ENCODE measurements around the gene OR2H2. TPM values are rescaled to one million over a fixed set of nuclear protein-coding genes. Genes with fewer than 3 reads are reported as not detected.

Gene OR2H2
- total RNA-seq, 1 experiment from 2014 or later, result not detected

DNA sequence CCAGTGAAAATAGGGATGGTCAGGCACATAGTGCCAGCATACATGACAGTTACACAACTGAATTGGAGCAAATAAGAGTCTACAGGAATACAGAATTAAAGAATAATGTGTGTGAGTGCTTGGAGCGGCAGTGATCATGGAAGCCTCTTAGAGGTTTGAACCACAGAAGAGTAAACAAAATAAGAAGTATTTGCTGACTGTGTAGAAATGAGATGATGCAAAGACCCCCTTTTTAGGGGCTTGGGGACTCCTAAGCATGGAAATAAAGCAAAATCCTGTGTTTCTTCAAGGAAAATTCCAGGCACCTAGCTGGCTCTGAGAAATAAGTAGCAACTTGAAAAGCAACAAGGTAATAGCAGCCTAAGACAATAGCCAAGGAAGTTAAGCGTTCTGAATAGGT lies 6.8 kb downstream of the OR2H2 start:
- no peak for DNase-seq (ENCODE audit: low spot score)

DNA sequence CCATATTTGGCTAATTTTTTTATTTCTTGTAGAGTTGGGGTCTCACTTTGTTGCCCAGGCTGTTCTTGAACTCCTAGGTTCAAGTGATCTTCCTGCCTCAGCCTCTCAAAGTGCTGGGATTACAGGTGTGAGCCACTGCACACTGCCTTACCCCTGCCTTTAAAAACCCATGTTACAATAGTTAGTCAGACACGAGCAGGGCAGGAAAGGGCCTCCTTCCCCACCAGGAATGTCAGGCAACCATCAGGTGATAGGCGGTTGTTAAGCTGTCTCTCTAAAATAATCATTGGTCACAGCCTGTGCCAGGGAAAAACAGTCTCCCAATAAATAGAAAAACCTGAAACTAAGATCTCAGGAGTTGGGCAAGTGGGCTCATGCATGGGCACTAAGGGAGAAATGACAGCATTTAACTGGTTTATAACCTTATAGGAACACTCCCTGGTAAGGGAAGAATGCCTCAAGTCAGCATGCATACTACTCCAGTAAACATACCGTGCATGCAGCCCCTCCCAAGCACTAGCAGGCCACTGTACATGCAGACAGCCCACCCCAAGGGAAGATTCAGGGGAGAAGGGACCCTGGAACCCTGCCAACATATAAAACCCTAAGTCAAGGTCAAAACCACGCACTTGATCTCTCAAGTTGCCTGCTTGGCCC lies 8.4 kb downstream of the OR2H2 start:
- no peak for DNase-seq (ENCODE audit: low spot score)

DNA sequence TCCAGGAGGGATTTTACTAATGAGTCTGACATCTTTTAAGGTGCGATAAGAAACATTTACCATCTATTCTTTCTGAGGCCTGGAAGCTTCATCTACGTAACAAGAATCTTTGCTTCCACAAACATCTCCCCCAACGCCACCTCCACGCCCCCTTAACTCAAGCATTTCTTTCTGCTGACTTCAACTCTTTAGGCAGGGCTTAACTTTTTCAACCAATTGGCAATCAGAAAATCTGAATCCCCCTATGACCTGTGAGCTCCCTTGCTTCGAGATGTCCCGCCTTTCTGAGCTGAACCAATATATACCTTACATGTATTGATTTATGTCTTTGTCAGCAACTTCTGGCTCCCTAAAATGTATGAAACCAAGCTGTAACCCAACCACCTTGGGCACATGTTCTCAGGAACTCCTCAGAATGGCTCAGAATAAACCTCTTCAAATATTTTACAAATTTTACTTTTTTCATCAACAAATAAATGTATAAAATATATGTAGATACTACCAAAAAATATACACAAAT lies 11.5 kb downstream of the OR2H2 start:
- DNase-seq (ENCODE audit: low spot score), result no peak

DNA sequence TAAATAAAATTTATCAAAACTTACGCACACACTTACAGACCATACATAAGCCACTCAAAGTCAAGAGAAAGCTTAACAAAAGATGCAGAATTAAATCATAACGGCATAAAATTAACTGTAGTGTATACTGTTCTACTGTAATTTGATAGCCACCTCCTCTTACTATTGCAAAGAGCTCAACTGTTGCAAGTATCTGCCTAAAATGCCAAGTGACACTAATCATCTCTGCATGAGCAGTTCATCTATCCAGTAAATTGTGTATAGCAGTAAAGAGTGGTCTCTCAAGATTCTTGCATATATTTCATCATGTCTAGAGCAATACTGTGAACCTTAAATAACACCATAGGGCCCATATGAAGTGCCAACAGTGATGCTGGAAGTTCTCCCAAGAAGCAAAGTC lies 12.3 kb downstream of the OR2H2 start:
- no peak for DNase-seq (ENCODE audit: low spot score)

DNA sequence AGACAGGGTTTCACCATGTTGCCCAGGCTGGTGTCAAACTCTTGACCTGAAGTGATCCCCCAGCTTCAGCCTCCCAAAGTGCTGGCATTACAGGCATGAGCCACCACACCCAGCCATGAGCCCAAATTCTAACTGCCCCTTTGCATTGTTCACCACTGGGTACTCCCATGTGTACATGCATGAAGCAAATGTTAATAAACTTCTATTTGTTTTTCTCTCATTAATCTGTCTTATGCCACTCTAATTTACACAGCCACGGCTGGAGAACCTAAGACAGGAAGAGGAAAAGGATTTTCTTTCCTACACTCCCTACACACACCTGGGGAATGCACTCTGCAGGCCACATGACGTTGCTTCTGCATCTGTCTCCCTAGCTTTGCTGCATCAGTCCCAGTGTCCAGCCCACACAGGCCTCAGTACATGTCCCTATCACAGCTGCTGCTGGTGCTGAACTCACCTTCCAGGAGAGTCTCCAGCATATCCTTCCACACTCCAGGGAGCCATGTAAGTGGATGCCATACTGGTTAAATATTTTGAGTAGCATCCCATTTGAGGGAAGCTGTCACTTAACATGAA lies 13.3 kb downstream of the OR2H2 start:
- DNase-seq (ENCODE audit: low spot score), result no peak

DNA sequence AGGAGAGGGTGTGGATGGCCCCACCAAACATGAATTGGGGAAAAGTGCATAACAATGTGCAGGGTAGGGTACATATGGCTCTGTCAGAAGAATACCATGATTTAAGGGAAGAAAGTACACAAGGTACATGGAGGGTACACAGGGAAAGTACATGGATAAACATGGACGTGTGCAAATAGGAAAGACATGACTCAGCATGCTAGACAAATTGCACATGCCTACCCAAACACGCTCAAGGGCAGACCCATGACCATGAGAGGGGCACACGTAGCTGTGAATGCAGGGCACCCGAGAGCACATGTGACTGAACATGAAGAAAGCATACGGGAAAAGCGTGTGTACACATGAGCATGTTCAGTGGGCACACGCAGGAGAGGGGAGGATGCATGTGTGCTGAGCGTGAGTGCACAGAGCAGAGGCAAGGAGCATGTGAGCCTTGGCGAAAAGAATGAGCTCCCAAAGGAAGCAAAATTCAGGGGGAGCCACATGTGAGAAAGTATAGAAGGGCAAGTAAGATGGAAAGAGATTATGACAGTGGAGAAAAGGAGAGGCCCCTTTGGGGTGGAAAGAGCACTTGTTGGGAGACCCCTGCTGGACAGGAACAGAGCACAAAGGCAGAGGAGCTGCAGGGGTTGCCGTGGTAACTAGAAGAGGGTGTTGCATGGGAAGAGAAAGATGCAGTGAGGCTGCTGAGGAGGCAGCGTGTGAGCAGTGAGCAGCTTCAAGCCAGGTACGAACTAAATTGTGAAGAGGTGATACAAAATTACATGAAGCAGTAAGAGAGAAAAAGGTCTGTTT lies 17.8 kb downstream of the OR2H2 start:
- DNase-seq (ENCODE audit: low spot score), result no peak

DNA sequence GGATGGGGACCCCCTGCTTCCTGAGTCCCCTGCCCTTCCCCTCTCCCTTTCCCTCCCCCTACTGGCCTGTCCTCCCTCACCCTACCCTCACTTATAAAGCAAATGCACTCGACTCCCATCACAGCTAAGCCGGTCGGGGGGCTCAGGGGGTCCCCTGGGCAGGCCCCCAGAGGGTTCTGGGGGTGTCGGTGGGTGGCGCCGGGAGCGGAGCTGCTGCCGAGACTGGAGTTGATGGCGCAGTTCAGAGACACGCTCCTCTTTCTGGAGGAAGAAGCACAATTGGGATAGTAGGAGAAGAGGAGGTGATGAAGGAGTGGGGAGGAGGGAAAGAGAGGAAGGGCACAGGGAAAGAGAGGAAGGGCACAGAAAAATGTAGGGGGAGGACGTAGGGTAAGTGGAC lies 18.5 kb downstream of the OR2H2 start:
- DNase-seq (ENCODE audit: low spot score), result no peak

DNA sequence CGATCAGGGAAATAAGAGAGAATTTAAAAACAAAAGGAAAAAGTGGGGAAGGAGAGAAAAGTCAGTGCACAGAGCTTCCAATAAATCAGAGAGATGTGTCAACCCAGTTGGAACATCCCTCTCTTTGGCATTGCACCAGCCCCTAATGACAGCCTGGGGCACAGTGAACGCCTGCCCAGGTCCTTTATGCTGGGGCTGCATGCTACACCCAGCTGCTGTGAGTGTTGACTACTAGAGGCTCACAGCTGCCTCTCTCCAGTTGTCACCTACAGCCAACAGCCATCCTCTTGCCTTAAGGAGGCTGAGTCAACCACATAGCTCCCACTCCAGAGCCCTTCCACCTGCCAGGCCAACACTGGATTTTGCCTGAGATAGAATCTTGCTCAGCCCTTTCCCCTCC lies 19.0 kb downstream of the OR2H2 start:
- DNase-seq (ENCODE audit: low spot score), result no peak

DNA sequence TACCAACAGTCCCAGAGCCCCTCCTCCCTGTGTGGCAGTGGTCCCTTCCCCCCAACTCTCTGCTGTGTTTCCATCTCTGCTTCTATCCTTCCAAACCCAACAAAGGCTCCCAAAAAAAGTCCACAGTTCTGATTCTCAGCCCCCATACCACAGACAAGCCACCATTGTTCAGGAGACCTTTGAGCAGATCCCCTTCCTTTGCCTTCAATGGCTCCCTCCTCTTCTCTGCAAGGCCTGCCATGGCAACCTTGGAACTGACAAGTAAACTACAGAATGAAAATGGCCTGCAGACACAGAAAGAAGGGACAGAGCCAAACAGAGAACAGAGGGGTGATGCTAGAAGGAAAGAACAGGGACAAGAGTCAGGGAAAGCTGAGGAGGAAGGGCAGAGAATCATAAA lies 23.2 kb downstream of the OR2H2 start:
- DNase-seq (ENCODE audit: low spot score), result no peak

DNA sequence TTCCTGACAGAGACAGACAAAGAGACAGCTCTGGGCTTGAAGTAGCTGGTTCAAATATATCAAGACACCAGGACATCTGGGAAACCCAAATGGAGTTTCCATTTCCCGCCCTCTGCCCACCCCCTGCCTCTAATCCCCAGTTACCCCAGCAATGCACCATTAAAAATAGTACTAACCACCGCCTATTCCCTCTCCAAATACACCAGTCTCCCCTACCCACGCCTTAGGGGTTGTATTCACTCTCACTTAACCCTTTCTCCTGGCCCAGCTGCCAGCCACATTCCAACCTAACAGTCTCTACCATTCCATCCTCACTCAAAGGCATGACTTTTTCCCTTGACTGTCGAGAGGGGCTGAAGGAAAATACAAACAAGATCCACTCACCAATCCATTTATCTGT lies 25.6 kb downstream of the OR2H2 start:
- no peak for DNase-seq (ENCODE audit: low spot score)

DNA sequence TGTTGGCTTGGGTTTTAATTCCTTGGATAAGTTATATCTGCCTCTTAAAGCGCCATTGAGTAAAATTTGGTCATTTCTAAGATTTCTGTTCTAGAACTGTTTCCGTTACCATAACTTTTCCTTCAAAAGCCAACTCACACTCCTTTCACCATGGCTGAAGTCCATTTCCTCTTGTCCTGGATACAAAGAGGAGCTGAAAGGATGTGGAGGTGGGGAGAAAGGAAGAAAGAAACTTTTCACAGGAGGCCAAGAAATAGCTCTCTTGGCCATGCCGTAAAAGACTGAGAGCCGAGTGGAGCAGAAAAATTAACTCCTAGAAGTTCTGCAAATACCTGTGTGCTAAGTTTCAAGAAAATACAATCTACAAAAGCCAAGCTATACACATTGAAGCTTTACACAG lies 26.5 kb downstream of the OR2H2 start:
- DNase-seq (ENCODE audit: low spot score), result no peak

DNA sequence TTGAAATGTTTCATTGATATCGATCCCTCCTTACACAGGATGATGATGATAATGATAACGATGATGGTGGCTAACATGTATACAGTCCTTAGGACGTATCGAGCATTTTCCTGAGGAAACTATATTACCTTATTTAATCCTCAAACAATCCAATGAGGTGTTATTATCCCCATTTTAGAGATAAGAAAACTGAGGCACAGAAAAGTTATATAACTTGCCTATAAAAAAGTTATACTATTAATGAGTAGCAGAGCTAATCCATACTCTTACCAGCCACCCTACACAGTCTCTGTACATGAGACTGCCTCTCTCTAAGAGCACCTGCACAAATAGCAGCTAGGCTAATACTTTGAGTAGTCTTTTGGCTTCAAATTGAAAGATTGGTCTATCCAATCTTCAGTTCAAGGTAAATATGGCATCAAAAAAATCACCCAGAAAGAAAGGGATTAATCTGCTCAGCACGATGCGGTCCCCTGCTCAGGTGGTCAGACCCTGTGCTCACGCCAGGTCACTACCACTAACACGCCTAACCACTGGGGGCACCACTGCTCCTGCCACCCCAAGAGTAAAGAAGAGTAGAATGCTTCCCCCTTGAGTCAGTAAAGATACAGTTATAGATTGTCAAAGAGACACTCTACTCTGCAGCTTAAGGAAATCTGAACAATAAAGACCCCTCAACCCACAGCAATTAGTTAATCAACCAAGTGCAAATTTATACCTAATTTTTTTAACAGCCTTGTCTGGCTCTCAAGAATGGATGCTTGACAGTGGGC lies 33.0 kb downstream of the OR2H2 start:
- no peak for DNase-seq (ENCODE audit: low spot score)

DNA sequence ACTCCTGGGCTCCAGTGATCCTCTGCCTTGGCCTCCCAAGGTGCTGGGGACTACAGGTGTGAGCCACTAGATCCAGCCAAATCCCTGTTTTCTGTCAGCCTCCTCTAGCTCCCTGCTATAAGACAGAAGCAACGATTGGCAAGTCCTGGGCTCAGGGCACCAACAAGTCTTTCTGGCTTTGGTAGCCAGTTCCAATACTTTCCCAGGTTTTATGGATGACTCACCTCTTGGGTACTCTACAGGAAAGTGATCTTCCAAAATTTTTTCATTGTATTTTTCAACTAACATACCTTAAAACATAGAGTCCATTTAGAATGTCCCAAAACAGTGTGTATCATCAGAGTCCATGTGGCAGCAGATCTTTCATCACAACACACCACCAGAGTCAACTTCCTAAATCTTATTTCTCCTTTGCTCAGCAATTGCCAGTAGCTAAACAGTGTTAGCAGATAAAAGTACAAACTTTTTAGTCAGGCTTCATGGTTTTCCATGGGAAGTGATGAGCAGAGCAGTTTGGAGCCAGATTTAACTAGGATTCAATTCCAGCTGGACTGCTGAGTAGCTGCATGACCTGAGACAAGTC lies 34.7 kb downstream of the OR2H2 start:
- no peak for DNase-seq (ENCODE audit: low spot score)

DNA sequence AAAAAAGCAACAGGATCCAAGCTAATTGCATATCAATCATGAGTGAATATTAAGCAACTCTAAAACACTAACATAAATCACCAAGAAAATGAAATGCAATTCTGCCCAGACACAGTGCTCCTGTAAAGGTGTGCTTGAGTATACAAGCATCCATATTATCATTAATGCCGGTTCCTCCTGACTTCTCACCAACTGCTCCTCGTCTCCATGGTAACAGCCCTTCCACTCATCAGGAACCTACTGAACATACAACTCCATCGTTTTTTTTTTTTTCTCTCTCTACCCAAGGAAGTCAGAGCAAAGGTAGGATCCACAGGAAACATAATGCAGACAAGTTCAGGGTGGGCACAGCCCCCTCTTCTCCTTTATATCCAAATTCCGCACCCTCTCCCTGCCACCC lies 35.7 kb downstream of the OR2H2 start:
- no peak for DNase-seq (ENCODE audit: low spot score)

DNA sequence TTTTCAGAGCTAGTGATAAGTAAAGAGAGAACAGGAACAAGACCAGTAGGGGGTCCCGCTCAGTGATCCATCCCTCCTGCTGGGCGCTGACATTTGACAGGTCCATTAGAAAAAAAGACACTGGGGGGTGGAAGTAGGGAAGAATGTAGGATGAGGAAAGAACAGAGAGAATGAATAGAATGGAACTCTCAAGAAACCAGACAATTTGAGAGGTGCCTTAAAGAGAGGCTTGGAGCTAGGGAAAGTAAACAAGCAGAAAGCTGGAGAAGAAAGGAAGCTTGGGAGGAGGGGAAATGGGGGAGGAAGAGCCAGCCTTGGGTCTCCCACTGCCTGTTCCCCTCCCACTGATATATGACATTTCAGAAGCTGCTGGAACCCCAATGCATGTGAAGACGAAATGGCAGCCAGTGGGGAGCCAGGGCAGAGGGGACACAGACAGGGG lies 39.6 kb downstream of the OR2H2 start:
- no peak for DNase-seq (ENCODE audit: low spot score)

DNA sequence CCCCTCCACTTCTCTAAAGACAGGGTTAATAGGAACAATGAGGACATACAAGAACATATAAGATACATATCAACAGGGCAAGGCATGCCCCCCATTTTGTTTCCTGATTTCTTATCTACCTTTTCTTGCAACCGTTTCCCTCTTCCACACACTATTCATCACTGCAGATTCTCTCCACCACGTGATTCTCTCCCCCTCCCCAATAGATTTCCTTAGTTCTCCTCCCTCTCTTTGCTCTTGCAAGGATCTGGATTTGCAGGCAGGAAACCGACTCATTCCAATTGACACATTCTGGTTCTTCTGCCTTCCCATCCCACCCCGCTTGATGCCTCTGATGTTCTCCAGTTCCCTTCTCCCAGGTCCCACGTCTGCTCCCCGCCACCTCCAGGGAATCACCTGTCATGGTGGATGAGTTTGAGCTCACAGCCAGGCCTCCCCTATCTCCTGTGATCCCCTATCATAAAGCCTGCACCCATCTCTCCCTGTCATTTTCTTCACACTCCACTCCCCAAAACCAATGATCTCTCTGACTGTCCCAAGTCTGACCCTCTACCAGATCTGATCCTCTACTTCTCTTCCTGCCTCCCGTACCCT lies 40.5 kb downstream of the OR2H2 start:
- DNase-seq (ENCODE audit: low spot score), result no peak

DNA sequence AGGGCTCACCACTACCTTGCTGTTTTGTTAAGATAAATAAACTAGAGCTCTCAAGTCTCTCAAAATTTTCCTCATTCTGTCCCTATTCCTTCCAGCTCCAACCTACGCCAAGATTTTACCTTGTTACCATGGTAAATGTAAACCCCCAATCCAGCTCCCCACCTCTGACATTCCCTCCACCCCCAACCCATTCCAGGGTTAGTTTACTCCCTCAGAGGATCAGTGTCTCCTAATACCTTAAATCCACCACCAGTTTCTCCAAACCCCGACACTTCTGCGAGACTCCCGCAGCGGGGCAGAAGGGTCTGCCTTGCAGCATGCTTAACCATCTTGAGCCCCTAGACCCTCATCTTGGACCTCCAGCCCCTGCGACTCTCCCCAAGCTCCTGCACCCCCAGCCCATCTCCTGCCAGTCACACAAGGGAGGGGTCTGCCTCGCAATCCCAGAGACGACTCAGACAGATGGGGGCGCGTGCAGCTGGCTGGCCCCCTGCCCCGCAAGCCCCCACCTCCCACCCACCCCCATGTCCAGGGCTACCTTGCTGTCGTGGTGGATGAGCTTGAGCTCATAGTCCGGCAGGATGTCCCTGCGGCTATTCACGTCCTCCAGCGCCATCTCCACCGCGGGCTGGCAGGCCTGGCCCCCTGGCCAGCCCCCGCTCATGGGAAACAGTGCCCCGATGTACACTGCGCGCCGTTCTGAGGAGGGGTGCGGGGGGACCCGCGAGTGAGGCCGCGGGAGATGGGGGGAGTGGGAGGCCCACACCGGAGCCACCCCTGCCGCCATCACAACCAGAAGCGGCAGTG lies 42.2 kb downstream of the OR2H2 start:
- DNase-seq (ENCODE audit: low spot score), result no peak

DNA sequence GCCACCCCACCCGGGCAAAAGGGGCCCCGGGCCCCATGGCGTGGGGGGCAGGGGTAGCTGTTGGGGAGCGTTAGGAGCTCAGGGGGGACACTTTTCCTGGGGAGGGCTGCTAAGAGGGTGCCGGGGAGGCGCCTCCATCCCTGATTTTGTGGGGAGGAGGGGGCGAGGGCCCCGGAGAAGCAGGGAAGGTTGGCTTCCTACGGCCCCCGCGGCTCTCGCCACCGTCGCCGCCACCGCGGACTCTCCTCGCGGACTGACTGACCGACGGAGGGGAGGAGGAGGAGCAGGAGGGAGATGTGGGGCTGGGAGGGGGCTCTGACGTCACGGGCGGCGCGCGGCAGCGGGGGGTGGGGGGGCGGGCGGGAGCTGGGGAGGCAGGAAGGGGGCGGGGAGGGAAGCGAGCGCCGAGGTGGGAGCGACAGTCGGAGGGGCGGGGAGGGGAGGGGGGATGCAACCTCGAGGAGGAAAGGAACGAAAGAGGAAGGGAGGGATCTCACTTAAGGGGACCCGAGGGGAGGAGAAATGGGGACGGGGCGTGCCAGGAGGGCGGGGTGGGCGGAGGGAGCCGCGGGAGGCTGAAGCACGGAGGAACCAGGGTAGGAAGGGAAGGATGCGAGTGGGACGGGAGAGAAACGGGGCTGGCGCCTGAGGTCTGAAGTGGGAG lies 43.0 kb downstream of the OR2H2 start:
- no peak for DNase-seq (ENCODE audit: low spot score)

DNA sequence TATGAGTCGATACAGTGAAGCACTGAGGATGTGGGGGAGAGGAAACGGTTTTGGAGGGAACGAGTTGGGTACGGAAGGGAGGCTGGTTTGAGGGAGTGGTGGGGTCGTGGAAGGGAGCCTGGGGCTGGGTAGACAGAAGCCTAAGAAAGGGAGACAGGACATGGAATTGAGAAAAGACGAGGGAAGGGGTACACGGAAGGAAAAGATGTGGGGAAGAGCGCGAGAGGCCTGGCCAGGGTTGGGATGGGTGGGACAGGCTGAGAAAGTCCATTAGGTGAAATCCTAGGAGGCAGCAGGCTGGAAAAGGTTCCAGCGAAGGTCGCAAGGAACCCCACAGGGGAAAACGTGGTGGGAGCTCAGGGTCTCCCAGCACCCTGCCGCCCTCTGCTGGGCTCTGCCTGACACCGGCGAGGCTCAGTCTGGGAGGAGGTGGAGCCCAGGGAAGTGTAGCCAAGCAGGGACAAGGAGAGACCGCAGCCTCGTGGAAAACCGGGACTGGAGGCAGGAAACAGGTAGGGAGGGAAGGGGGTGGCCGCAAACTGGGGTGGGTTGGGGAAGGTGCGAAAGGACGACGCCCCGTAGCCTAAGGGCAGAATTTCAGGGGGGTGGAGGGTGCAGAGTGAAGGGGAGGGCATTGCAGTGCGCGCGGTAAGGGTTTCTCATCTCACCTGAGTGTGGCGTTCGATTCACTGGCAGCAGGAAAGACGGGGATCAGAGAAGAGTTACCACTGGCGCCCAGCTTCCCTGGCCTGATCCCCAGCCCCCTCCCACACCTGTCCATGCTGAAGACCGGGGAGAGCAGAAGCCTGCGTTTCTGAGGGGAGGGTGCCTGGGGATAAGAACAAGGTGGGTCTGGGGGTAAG lies 43.7 kb downstream of the OR2H2 start:
- no peak for DNase-seq (ENCODE audit: low spot score)

Data from HT-29 (cell line).